Endothelial cell of umbilical vein (primary cell): ENCODE data around the gene SESN2. TPM values are rescaled to one million over a fixed set of nuclear protein-coding genes. Genes with fewer than 3 reads are reported as not detected.

Experiments used
- Bru-seq: library from RNA; stranded (reverse); fragments of 400-500 nt; gene quantifications from one replicate; lab custom pipeline; 2021; lab: Mats Ljungman, UMichigan
- BruChase-seq, 2 experiments: library from RNA; stranded (reverse); fragments of 400-500 nt; gene quantifications; one replicate each; lab custom pipeline; 2021; lab: Mats Ljungman, UMichigan
- BruUV-seq: library from RNA; stranded (reverse); fragments of 400-500 nt; replicated peaks from 2 replicates; lab custom pipeline; 2021; lab: Mats Ljungman, UMichigan
- CTCF ChIA-PET: fragments of 300-600, 350-600 bp; sonication (Branson Sonifier 250); formaldehyde crosslinking; loops from one replicate; lab custom pipeline; 2021; ENCODE audit warnings: antibody characterized with exemption, inconsistent platforms; lab: Charles Lee
- POLR2A ChIA-PET: fragments of 300-600, 350-600 bp; sonication (Branson Sonifier 250); formaldehyde crosslinking; loops from one replicate; lab custom pipeline; 2021; ENCODE audit warnings: antibody characterized with exemption, inconsistent platforms; lab: Charles Lee
- DNase-seq: peaks from one replicate; pipeline ENCODE4 v3.0.0-alpha.2; 2011; ENCODE audit warnings: low read depth, low spot score
- FAIRE-seq: peaks from 2 replicates; lab custom pipeline; 2011; peaks lifted over from hg19 to GRCh38; lab: Jason Lieb, UNC
- H2AFZ ChIP-seq: 2 replicates; pipeline ENCODE4 v1.6.0; 2012; ENCODE audit warnings: low read depth, low read length, control low read depth, inconsistent platforms
- H3K27ac ChIP-seq: 2 replicates; pipeline ENCODE4 v1.5.1; 2011; ENCODE audit warnings: low read depth, mild to moderate bottlenecking, control low read depth, low read length, moderate library complexity; ENCODE audit not compliant: insufficient read depth
- H3K27me3 ChIP-seq, 2 experiments: 2 replicates each; pipeline versions ENCODE4 v1.6.0 to v1.6.1; 2011; ENCODE audit warnings: low read length in 2 of 2, mixed read lengths in 1 of 2; ENCODE audit not compliant: control insufficient read depth in 2 of 2, insufficient read depth in 2 of 2
- H3K36me3 ChIP-seq, 2 experiments: 2 replicates in 1 of 2; 3 replicates in 1 of 2; pipeline ENCODE4 v1.5.1; 2011; ENCODE audit warnings: low read length in 2 of 2, mild to moderate bottlenecking in 1 of 2, moderate library complexity in 1 of 2; ENCODE audit not compliant: control insufficient read depth in 2 of 2, insufficient read depth in 2 of 2; ENCODE audit errors: extremely low read depth in 1 of 2
- H3K4me1 ChIP-seq: 3 replicates; pipeline ENCODE4 v1.5.1; 2011; ENCODE audit warnings: mild to moderate bottlenecking, low read length; ENCODE audit not compliant: control insufficient read depth, insufficient read depth; ENCODE audit errors: extremely low read depth
- H3K4me2 ChIP-seq: 2 replicates; pipeline ENCODE4 v1.6.1; 2011; ENCODE audit warnings: low read length, control low read depth, mixed read lengths; ENCODE audit not compliant: insufficient read depth
- H3K4me3 ChIP-seq, 3 experiments: fragments of 200-600 bp in 1 of 3; sonication (generic), shearing (Covaris generic) in 1 of 3; replicated peaks in 1 of 3; 2 replicates each; pipeline ENCODE4 v1.5.1; 2011 to 2016; ENCODE audit warnings: control low read depth in 3 of 3, low read length in 3 of 3, mild to moderate bottlenecking in 2 of 3, inconsistent platforms in 1 of 3, low read depth in 1 of 3, moderate library complexity in 1 of 3; ENCODE audit not compliant: insufficient read depth in 1 of 3
- H3K79me2 ChIP-seq: 2 replicates; pipeline ENCODE4 v1.6.0; 2012; ENCODE audit warnings: low read length, inconsistent platforms; ENCODE audit not compliant: control insufficient read depth, insufficient read depth
- H3K9ac ChIP-seq: replicated peaks from 2 replicates; pipeline ENCODE3; 2011; ENCODE audit warnings: low read length, control low read depth; ENCODE audit not compliant: insufficient read depth; ENCODE audit errors: extremely low read depth
- H3K9me1 ChIP-seq: replicated peaks from 3 replicates; pipeline ENCODE4 v1.6.0; 2011; ENCODE audit warnings: mild to moderate bottlenecking, low read length; ENCODE audit not compliant: control insufficient read depth, insufficient read depth; ENCODE audit errors: extremely low read depth
- H3K9me3 ChIP-seq: replicated peaks from 2 replicates; pipeline ENCODE4 v1.5.1; 2012; ENCODE audit warnings: low read length, inconsistent platforms; ENCODE audit not compliant: control insufficient read depth, insufficient read depth
- H4K20me1 ChIP-seq: replicated peaks from 2 replicates; pipeline ENCODE3; 2011; ENCODE audit warnings: mild to moderate bottlenecking, low read length; ENCODE audit not compliant: control insufficient read depth, insufficient read depth; ENCODE audit errors: extremely low read depth
- GATA2 ChIP-seq: IDR thresholded peaks from 2 replicates; pipeline ENCODE4 v1.7.0; 2011; ENCODE audit warnings: low read depth, mild to moderate bottlenecking, moderate library complexity, mixed read lengths, low read length; ENCODE audit not compliant: insufficient read length, insufficient read depth
- POLR2A ChIP-seq: IDR thresholded peaks from 2 replicates; pipeline ENCODE4 v1.6.1; 2012; ENCODE audit warnings: low read depth, mild to moderate bottlenecking, control low read depth, low read length
- POLR2AphosphoS5 ChIP-seq: IDR thresholded peaks from 2 replicates; pipeline ENCODE4 v1.6.1; 2012; ENCODE audit warnings: low read depth, mild to moderate bottlenecking, control low read depth, low read length, moderate library complexity; ENCODE audit not compliant: insufficient read depth
- dilution Hi-C: fragments of 300-500 bp; cut with MboI; formaldehyde crosslinking; loops from one replicate; pipeline ENCODE4 v1.15.0; 2019; ENCODE audit warnings: low sequenced_read_pairs; ENCODE audit not compliant: extremely low pct_ligation_motif_present
- intact Hi-C: fragments of 100-400 bp; cut with micrococcal nuclease; formaldehyde crosslinking; loops from one replicate; pipeline ENCODE4 v1.10.0; 2022
- long read RNA-seq: library from polyadenylated mRNA; stranded (forward); transcript quantifications from one replicate; pipeline ENCODE4 v2.0.0, GENCODE V29; 2021
- polyA minus RNA-seq, 3 experiments: library from RNA; depleted of rRNA, polyadenylated mRNA; stranded (reverse); fragments of >200 nt; gene quantifications; 1 replicate in 1 of 3; 2 replicates in 2 of 3; pipeline ENCODE4 v1.2.3, GENCODE V29; 2011
- polyA plus RNA-seq, 4 experiments: library from polyadenylated mRNA; depleted of rRNA in 3 of 4; stranded (reverse) in 3 of 4; unstranded in 1 of 4; fragments of >200 nt; gene quantifications; 2 replicates each; pipeline versions ENCODE4 v1.2.1 to v1.2.3, GENCODE V29; 2011 to 2012; ENCODE audit warnings: missing spikeins in 1 of 4
- total RNA-seq: library from RNA; stranded (reverse); gene quantifications from 2 replicates; pipeline ENCODE4 v1.2.3, GENCODE V29; 2021

The SESN2 gene
- 13.1 and 13.2 TPM in 2 replicates for total RNA-seq
- 11.6 and 14.4 TPM in 2 replicates for polyA plus RNA-seq
- 9.2 and 10.6 TPM in 2 replicates for polyA plus RNA-seq (2011; cell fraction: cytosol; rRNA removed)
- 9.0 and 10.6 TPM in 2 replicates for polyA plus RNA-seq (2011; cell fraction: nucleus; rRNA removed)
- polyA plus RNA-seq (2012): 10.3 and 11.3 TPM in 2 replicates
- 10.5 and 12.4 TPM in 2 replicates for polyA minus RNA-seq
- 22.2 TPM for polyA minus RNA-seq (2011; cell fraction: cytosol; rRNA and poly(A)+ RNA removed)
- 3.8 and 4.9 TPM in 2 replicates for polyA minus RNA-seq (2011; cell fraction: nucleus; rRNA and poly(A)+ RNA removed)
- Bru-seq, nascent RNA: percentile 62 among the genes with signal in this experiment
- percentile 62 among the genes with signal in this experiment for BruChase-seq, experiment 1, labeled RNA remaining after a 6-hour chase
- BruChase-seq, experiment 2, labeled RNA remaining after a 2-hour chase: percentile 72 among the genes with signal in this experiment
- long read RNA-seq, transcript SESN2-201 (10 exons, 3,453 nt): major isoform, 10 of 19 reads
- long read RNA-seq, partial matches to known transcripts: 9 of 19 reads
- long read RNA-seq, other reads (novel, unspliced or antisense): 0 of 19 reads

- Histone ChIP-seq H3K27me3 (peaks cover 0 to 3% of the 10 kb centered on the region in 2 experiments), H3K27ac (peak within 1 kb of the TSS; percentile 34), H2AFZ (peak within 1 kb of the TSS; percentile 84), H4K20me1 (peaks cover 7% of the 10 kb centered on the region), H3K9me3 (no peaks in the 10 kb centered on the region), H3K4me1 (peaks cover 12% of the 10 kb centered on the region), H3K79me2 (peaks cover 40% of the 10 kb centered on the region), H3K9me1 (no peaks in the 10 kb centered on the region), H3K4me2 (peak within 1 kb of the TSS; percentile 77), H3K36me3 (no peaks in the 10 kb centered on the region), H3K4me3 (peak within 1 kb of the TSS; percentile 77 to 98 (median 80)), H3K9ac (peak within 1 kb of the TSS; percentile 65)
- DNase-seq (peak; percentile 98), FAIRE-seq (peak; percentile 97)
- intact Hi-C loops: loop anchor here (1.0 to 2.0 kb wide), 3 partner anchors 11 to 69 kb away; partner anchors contain the start of genes DNAJC8 and MED18
- dilution Hi-C loops: loop anchor here (25.0 kb wide), 1 partner anchor 353 kb away; no protein-coding TSS in a partner anchor
- TF ChIP-seq POLR2A: peak; percentile 98
- TF ChIP-seq GATA2: no peak
- TF ChIP-seq POLR2AphosphoS5: peak; percentile 96
- POLR2A ChIA-PET: interaction anchor here (0.6 to 2.1 kb wide), 8 partner anchors 11 to 322 kb away, joined by 3 to 13 read pairs (median 5); partner anchors contain the start of genes ATP5IF1 and TRNAU1AP
- CTCF ChIA-PET: interaction anchor here (1.7 to 6.1 kb wide), 2 partner anchors 10 to 70 kb away, joined by 7 to 73 read pairs; partner anchors contain the start of gene MED18
- BruUV-seq: TSS peak; percentile 51
Measured at GRCh38 chr1:28259252-28259933, at the start of gene SESN2. Gene SESN2 (plus strand): TSS chr1:28259518. CDS start chr1:28259848, 330 bp downstream.
